SK-N-MC (cell line): ENCODE measurements around the gene CD40.

Experiments used
- EZH2 ChIP-seq: fragments of 200-600 bp; sonication (generic); IDR thresholded peaks from one replicate; pipeline ENCODE4 v1.6.1; 2017; ENCODE audit warnings: antibody characterized with exemption
- FOXP2 ChIP-seq: optimal IDR thresholded peaks from 2 replicates; pipeline ENCODE3; 2011; ENCODE audit warnings: mild to moderate bottlenecking, moderate library complexity; ENCODE audit not compliant: insufficient read depth; ENCODE audit errors: extremely low read length, control extremely low read depth

- TF ChIP-seq EZH2 = no peak
- no peak for TF ChIP-seq FOXP2
Observed at GRCh38 chr20:46113113-46113470, 5.0 kb upstream of the CD40 start.
